Measurements from ENCODE around the gene PFAS.

DNA sequence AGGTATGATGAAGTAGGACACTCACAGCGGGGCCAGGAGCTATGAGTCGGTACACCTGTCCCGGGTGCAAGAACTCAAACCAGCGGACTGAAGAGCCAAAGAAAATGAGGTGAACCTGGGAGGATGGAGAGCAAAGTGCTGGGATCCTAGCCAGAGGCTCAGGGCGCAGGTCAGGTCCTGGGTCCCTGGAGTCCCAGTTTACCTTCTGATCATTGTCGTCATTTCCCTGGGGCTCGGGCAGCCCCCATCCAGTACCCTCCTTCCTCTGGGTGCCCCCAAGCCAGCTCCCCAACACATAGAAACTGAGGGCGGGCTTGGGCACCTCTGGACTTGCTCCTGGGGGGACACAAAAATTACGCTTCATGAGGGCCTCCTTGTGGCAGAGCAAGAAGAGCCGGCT lies 17.4 kb upstream of the PFAS start:
- TF ChIP-seq, protein P1, sequence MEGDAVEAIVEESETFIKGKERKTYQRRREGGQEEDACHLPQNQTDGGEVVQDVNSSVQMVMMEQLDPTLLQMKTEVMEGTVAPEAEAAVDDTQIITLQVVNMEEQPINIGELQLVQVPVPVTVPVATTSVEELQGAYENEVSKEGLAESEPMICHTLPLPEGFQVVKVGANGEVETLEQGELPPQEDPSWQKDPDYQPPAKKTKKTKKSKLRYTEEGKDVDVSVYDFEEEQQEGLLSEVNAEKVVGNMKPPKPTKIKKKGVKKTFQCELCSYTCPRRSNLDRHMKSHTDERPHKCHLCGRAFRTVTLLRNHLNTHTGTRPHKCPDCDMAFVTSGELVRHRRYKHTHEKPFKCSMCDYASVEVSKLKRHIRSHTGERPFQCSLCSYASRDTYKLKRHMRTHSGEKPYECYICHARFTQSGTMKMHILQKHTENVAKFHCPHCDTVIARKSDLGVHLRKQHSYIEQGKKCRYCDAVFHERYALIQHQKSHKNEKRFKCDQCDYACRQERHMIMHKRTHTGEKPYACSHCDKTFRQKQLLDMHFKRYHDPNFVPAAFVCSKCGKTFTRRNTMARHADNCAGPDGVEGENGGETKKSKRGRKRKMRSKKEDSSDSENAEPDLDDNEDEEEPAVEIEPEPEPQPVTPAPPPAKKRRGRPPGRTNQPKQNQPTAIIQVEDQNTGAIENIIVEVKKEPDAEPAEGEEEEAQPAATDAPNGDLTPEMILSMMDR (IDR thresholded peaks at IDR 0.05; ENCODE audit: poor library complexity), result no peak
- TF ChIP-seq EZH2 (IDR thresholded peaks at IDR 0.05; ENCODE audit: borderline replicate concordance), result no peak
- no peak for TF ChIP-seq EZH2phosphoT487 (IDR thresholded peaks at IDR 0.05; ENCODE audit: low read depth, severe bottlenecking, unreplicated experiment)
